Body of pancreas (tissue), 4 donors: ENCODE measurements around the gene PPP1R7.

Source experiments
- CTCF ChIP-seq, 7 experiments: fragments of 450-650 bp in 4 of 7; fragments of 200-600 bp in 3 of 7; sonication (generic) in 3 of 7; IDR thresholded peaks; one replicate each; pipeline ENCODE4 v1.5.1; 2016 to 2019; ENCODE audit warnings: antibody characterized with exemption in 7 of 7
- POLR2A ChIP-seq, 3 donors: fragments of 450-650 bp; IDR thresholded peaks; one replicate each; pipeline ENCODE4 v1.6.1; 2016; ENCODE audit warnings: antibody characterized with exemption in 3 of 3, mild to moderate bottlenecking in 2 of 3

GRCh38 chr2:241208058-241208457 is 57.8 kb downstream of the PPP1R7 start:
- TF ChIP-seq CTCF (IDR thresholded peaks at IDR 0.05): no peak
- no peak for TF ChIP-seq POLR2A (IDR thresholded peaks at IDR 0.05)
